ENCODE results near the gene FAM114A2. TPM values are rescaled to one million over a fixed set of nuclear protein-coding genes. Genes with fewer than 3 reads are reported as not detected.

FAM114A2 gene
- total RNA-seq, 4 donors from 2014 or later: 7.8 to 13.3 (median 11.5) TPM

DNA sequence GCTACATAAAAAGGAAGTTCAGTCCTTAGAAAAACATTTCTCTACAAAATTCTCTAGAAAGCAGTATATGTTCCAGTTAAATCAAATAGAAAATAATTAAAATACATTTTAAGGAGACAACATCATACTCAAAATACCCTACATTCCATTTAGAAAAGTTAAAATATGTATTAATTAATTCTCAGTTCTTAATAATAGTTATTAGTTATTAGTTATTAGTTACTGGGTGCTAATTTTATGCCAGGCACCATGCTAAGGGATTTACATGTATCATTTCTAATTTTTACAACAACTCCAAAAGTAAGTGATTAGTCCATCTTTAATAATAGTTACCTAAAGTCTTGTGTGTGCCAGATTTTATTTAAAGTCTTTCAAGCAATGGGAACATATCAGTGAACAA lies 38.0 kb downstream of the FAM114A2 start:
- Histone ChIP-seq H3K27ac (no peak overlapping the region), H3K36me3 (peaks cover 36% of the 10 kb centered on the region), H3K4me3 (no peak overlapping the region), H3K4me1 (peaks cover 4% of the 10 kb centered on the region), H3K9me3 (no peaks in the 10 kb centered on the region), H3K27me3 (no peaks in the 10 kb centered on the region)
- DNase-seq (ENCODE audit: low spot score in 2 of 2): no peak
- no peak for TF ChIP-seq POLR2A (IDR thresholded peaks at IDR 0.05)
- TF ChIP-seq, protein P1, sequence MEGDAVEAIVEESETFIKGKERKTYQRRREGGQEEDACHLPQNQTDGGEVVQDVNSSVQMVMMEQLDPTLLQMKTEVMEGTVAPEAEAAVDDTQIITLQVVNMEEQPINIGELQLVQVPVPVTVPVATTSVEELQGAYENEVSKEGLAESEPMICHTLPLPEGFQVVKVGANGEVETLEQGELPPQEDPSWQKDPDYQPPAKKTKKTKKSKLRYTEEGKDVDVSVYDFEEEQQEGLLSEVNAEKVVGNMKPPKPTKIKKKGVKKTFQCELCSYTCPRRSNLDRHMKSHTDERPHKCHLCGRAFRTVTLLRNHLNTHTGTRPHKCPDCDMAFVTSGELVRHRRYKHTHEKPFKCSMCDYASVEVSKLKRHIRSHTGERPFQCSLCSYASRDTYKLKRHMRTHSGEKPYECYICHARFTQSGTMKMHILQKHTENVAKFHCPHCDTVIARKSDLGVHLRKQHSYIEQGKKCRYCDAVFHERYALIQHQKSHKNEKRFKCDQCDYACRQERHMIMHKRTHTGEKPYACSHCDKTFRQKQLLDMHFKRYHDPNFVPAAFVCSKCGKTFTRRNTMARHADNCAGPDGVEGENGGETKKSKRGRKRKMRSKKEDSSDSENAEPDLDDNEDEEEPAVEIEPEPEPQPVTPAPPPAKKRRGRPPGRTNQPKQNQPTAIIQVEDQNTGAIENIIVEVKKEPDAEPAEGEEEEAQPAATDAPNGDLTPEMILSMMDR (IDR thresholded peaks at IDR 0.05): no peak
- TF ChIP-seq EP300 (IDR thresholded peaks at IDR 0.05): no peak
- no peak for TF ChIP-seq POLR2AphosphoS5 (IDR thresholded peaks at IDR 0.05)

- Histone ChIP-seq H3K4me3 (no peak overlapping the region), H3K9me3 (no peaks in the 10 kb centered on the region), H3K27me3 (no peaks in the 10 kb centered on the region), H3K4me1 (peaks cover 4% of the 10 kb centered on the region), H3K27ac (no peak overlapping the region), H3K36me3 (peaks cover 36% of the 10 kb centered on the region)
- DNase-seq (ENCODE audit: low spot score in 2 of 2): no peak
- 96% methylated on average over 3 of the region's 3 CpGs for WGBS
- TF ChIP-seq POLR2AphosphoS5 (IDR thresholded peaks at IDR 0.05) (no peak), POLR2A (IDR thresholded peaks at IDR 0.05) (no peak), EP300 (IDR thresholded peaks at IDR 0.05) (no peak)
- TF ChIP-seq, protein P1 (IDR thresholded peaks at IDR 0.05): no peak
Measured at GRCh38 chr5:153999995-154000394, 38.7 kb downstream of the FAM114A2 start.

- 94% methylated on average over 1 of the region's 1 CpG for WGBS
- H3K4me3 ChIP-seq: no peak overlapping the region
- no peak overlapping the region for H3K27ac ChIP-seq
- H3K9me3 ChIP-seq: no peaks in the 10 kb centered on the region
- no peaks in the 10 kb centered on the region for H3K27me3 ChIP-seq
- peaks cover 36% of the 10 kb centered on the region for H3K36me3 ChIP-seq
- peaks cover 4% of the 10 kb centered on the region for H3K4me1 ChIP-seq
- TF ChIP-seq POLR2AphosphoS5 (IDR thresholded peaks at IDR 0.05): no peak
- TF ChIP-seq, protein P1 (IDR thresholded peaks at IDR 0.05): no peak
- no peak for DNase-seq (ENCODE audit: low spot score in 2 of 2)
Measured at GRCh38 chr5:153998768-153999167, 39.9 kb downstream of the FAM114A2 start.

DNA sequence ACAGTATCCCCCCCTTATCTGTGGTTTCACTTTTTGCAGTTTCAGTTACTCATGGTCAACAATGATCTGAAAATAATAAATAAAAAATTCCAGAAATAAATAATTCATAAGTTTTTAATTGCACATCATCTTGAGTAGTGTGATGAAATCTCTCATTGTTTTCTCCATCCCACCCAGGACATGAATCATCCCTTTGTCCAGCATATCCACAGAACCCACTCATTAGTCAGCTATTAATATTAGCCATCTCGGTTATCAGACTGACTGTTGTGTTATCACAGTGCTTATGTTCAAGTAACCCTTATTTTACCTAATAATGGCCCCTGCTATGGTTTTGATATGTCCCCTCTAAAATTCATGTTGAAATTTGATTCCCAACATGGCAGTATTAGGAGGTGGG lies 40.7 kb downstream of the FAM114A2 start:
- no peak overlapping the region for H3K4me3 ChIP-seq
- 81% methylated on average over 1 of the region's 1 CpG for WGBS

DNA sequence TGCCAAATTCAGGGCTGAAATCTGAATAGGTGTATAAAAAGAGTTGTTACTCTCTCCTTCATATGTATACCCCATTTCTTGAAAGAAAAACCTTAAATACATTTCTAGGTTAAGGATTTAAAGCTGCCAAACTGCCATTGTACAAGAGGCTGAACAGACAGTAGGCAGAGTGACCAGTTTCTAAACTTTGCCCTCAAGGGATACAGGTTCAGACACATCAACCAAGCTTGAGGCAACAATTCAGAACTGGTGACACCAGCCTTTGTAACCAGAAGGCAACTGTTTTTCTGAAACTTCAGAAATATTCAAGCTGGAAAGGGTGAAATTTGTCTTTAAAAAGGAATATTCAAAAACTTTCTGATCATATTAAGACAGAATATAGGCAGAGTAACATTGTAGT lies 47.5 kb downstream of the FAM114A2 start:
- Histone ChIP-seq H3K36me3 (peaks cover 18% of the 10 kb centered on the region), H3K27me3 (no peaks in the 10 kb centered on the region), H3K4me3 (no peak overlapping the region), H3K4me1 (no peaks in the 10 kb centered on the region), H3K9me3 (no peaks in the 10 kb centered on the region), H3K27ac (no peak overlapping the region)
- TF ChIP-seq, protein P1 (IDR thresholded peaks at IDR 0.05): no peak
- TF ChIP-seq POLR2AphosphoS5 (IDR thresholded peaks at IDR 0.05): no peak
- TF ChIP-seq POLR2A (IDR thresholded peaks at IDR 0.05): no peak
- TF ChIP-seq EP300 (IDR thresholded peaks at IDR 0.05): no peak
- no peak for DNase-seq (ENCODE audit: low spot score in 2 of 2)

More for the DNA sequence above, 40.7 kb downstream of the FAM114A2 start:
- no peak overlapping the region for H3K27ac ChIP-seq
- peaks cover 4% of the 10 kb centered on the region for H3K4me1 ChIP-seq
- no peaks in the 10 kb centered on the region for H3K9me3 ChIP-seq
- TF ChIP-seq POLR2A (IDR thresholded peaks at IDR 0.05): no peak
- TF ChIP-seq, protein P1 (IDR thresholded peaks at IDR 0.05): no peak
- TF ChIP-seq EP300 (IDR thresholded peaks at IDR 0.05): no peak
- TF ChIP-seq POLR2AphosphoS5 (IDR thresholded peaks at IDR 0.05): no peak
- no peaks in the 10 kb centered on the region for H3K27me3 ChIP-seq
- DNase-seq (ENCODE audit: low spot score in 2 of 2): no peak
- H3K36me3 ChIP-seq: peaks cover 38% of the 10 kb centered on the region

Measured in suprapubic skin (tissue), 4 donors.